ENCODE results near the gene C9orf78.

GRCh38 chr9:129860653-129861446, 25.8 kb upstream of the C9orf78 start:
- TF ChIP-seq CTCF (IDR thresholded peaks at IDR 0.05) (no peak), POLR2A (IDR thresholded peaks at IDR 0.05) (no peak)
